GM21390 (cell line): ENCODE measurements around the gene MAPK4.
"Not testable (repeated sequence)": the region's sequence is repeated elsewhere in the genome, so short reads cannot be mapped to it uniquely, and the experiment has no call there.

Experiments used
- ATAC-seq: cut with Tn5 transposase; IDR thresholded peaks from one replicate; pipeline ENCODE4 v1.9.1; 2021; ENCODE audit not compliant: unreplicated experiment

Gene MAPK4

GRCh38 chr18:50573679-50574078 lies 13.8 kb downstream of the MAPK4 start:
- no peak for ATAC-seq

- ATAC-seq, result no peak
Measured at GRCh38 chr18:50578030-50578429, 18.1 kb downstream of the MAPK4 start.

- ATAC-seq, result no peak
Measured at GRCh38 chr18:50578651-50579050, 18.8 kb downstream of the MAPK4 start.

GRCh38 chr18:50579061-50579774 lies 19.3 kb downstream of the MAPK4 start:
- no peak for ATAC-seq

GRCh38 chr18:50581517-50581916 lies 21.6 kb downstream of the MAPK4 start:
- no peak for ATAC-seq

- no peak for ATAC-seq
Measured at GRCh38 chr18:50582500-50582899, 22.6 kb downstream of the MAPK4 start.

- ATAC-seq, result no peak
Measured at GRCh38 chr18:50586710-50587109, 26.8 kb downstream of the MAPK4 start.

- no peak for ATAC-seq
Measured at GRCh38 chr18:50590593-50590992, 30.7 kb downstream of the MAPK4 start.

- ATAC-seq, result no peak
Measured at GRCh38 chr18:50594012-50594411, 34.1 kb downstream of the MAPK4 start.

- no peak for ATAC-seq
Measured at GRCh38 chr18:50594942-50595341, 35.1 kb downstream of the MAPK4 start.

- ATAC-seq, result no peak
Measured at GRCh38 chr18:50602466-50602865, 42.6 kb downstream of the MAPK4 start.

GRCh38 chr18:50606609-50607008 lies 46.7 kb downstream of the MAPK4 start:
- ATAC-seq, result no peak

GRCh38 chr18:50607378-50607926 lies 47.6 kb downstream of the MAPK4 start:
- ATAC-seq, result no peak

GRCh38 chr18:50609171-50609570 lies 49.3 kb downstream of the MAPK4 start:
- ATAC-seq, result not testable (repeated sequence)

- ATAC-seq, result no peak
Measured at GRCh38 chr18:50610349-50610748, 50.5 kb downstream of the MAPK4 start.

- ATAC-seq, result no peak
Measured at GRCh38 chr18:50611529-50611941, 51.6 kb downstream of the MAPK4 start.

GRCh38 chr18:50614838-50615237 lies 55.0 kb downstream of the MAPK4 start:
- no peak for ATAC-seq

- no peak for ATAC-seq
Measured at GRCh38 chr18:50616484-50617048, 56.7 kb downstream of the MAPK4 start.

- no peak for ATAC-seq
Measured at GRCh38 chr18:50619861-50620275, 60.0 kb downstream of the MAPK4 start.

- ATAC-seq, result no peak
Measured at GRCh38 chr18:50620319-50620718, 60.4 kb downstream of the MAPK4 start.

GRCh38 chr18:50621366-50621765 lies 61.5 kb downstream of the MAPK4 start:
- ATAC-seq, result no peak

GRCh38 chr18:50622320-50622719 lies 62.4 kb downstream of the MAPK4 start:
- ATAC-seq, result no peak
